Medulla oblongata (tissue), 1 donor: ENCODE measurements around the gene SPTLC2.
A peak's percentile ranks its signal among the peaks of the same experiment; 100 is the strongest.
"Not testable (repeated sequence)": the region's sequence is repeated elsewhere in the genome, so short reads cannot be mapped to it uniquely, and the experiment has no call there.

Experiments used
- DNase-seq: peaks from one replicate; pipeline ENCODE4 v3.0.0-alpha.2; 2015; ENCODE audit errors: extremely low spot score

SPTLC2 gene

DNA sequence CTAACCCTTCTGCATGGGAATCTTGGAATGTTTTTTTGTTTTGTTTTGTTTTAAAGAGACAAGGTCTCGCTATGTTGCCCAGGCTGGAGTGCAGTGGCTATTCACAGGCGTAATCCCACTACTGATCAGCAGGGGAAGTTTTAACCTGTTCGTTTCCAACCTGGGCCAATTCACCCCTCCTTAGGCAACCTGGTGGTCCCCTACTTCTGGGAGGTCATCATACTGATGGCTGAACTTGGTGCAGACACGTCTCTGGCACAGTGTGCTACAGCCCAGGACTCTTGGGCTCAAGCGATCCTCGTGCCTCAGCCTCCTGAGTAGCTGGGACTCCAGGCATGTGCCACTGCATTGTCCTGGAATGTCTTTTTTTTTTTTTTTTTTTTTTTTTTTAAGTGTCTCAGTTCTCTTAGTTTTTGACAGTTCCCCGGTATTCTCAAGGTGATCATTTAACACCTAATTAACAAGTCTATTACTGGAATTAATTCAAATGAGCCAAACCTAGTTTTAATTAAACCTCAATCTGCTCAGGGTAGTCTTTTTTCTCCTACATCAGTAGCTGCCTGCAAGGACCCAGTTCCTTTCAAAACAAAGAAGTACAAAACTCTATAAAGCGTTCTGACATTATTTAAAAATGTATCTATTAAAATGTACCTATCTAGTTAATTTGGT is 68.8 kb downstream of the SPTLC2 start:
- DNase-seq = no peak

DNA sequence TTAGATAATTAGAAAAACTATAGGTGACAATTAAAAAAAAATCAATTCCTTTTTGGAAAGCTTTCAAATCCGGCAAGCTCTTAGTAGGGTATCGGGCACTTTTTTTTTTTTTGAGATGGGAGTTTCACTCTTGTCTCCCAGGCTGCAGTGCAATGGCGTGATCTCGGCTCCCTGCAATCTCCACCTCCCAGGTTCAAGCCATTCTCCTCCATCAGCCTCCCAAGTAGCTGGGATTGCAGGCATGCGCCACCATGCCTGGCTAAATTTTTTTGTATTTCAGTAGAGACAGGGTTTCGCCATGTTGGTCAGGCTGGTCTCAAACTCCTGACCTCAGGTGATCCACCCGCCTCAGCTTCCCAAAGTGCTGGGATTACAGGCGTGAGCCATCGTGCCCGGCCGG is 71.3 kb downstream of the SPTLC2 start:
- DNase-seq = not testable (repeated sequence)

DNA sequence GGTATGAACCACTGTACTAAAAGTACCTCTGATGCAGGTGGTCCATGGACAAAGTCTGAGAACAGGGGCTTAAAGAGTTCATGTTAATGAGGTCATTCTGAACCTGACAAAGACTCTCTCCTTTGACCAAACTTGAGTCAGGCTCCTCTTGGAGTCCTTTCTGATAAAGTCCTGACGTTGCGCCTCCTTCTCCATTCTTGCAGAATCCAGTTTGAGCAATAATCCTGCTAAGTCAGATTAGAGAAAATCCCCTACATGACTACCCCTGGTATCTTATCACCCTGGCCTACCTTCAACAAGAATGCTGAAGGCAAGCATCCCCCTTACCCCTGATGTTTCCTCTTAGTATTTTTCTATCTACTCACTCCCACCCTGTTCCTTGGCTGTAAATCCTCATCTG is 71.9 kb downstream of the SPTLC2 start:
- DNase-seq = no peak

DNA sequence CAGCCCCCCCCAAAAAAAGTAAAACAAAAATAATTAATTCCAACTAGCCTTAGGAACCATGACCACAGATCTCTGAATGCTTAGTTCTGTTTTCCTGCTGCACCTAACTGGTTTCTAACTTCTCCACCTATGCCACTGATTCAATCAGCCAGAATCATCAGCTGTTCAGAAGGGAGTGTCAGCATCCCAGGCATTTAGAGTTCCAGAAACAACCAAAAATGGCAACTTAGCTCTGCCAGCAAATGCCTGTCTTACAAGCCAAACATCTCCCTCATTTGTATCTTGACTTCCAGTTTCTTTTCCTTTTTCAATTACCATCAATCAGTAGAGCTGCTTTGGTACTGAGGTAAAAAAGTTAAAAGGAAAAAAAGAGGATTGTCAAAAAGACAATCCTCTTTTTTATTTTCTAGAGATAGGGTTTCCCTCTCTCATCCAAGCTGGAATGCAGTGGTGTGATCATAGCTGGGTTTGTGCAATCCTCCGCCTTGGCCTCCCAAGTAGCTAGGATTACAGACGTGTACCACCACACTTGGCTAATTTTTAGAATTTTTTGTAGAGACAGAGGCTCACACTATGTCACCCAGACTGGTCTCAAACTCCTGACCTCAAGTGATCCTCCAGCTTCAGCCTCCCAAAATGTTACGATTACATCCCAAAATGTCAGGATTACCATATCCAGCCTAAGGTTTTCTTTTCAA is 72.7 kb downstream of the SPTLC2 start:
- no peak for DNase-seq

DNA sequence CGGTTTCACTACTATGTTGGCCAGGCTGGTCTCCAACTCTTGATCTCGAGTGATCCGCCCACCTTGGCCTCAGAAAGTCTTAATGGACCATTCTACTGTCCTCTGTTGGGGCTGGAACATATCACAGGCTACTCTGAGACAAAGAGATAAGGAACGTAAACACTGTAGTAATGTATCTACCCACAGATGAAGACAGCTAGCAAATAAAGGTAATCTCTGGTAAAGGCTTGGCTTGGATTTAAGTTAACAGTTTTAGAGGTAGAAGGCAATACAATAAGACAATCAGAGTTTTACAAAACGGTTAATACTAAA is 73.2 kb downstream of the SPTLC2 start:
- no peak for DNase-seq

DNA sequence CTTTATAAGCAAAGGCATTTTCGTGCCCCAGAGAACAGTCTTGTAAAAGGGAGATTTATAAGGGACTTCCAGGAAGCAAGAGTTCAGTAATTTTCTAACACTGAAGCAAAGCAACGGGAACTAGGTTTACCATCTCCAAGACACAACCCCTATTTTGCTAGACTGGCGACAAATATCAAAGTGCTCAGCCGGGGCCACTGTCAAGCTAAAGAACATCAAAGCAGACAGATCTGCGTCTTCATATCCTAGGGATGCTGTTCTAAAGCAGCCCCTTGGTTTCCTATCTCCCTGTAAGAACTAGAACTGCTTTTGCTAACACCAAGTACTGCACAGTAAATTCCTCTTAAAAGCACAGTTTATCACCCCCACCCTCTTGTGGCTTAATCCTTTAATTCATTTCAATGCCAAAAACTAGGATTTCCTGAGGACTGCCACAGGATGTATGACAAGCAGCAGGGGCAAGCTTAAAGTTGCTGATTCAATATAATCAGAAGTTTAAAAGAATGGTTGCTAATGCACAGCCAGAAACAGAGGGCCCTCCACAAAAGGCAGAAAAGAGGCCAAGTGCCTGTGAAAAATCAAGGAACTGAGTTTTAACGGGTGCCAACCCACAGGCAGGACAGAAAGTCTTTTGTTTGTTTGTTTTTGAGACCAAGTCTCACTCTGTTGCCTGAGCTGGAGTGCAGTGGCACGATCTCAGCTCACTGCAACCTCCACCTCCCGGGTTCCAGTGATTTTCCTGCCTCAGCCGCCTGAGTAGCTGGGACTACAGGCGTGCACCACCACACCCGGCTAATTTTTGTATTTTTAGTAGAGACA is 73.8 kb downstream of the SPTLC2 start:
- peak; percentile 58 for DNase-seq

DNA sequence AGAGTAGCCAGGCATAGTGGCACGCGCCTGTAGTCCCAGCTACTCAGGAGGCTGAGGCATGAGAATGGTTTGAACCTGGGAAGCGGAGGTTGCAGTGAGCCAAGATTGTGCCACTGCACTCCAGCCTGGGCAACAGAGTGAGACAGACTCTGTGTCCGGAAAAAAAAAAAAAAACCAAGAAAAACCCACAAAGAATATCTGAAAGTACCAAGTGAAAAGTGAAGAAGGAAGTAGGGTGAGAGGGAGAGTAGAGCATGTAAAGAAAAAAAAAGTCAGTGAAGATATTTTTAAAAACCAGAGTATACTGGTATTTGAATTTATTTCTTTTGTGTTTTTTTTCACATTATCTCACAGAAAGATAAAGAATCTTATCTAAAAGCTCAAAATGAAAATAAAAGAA is 74.5 kb downstream of the SPTLC2 start:
- DNase-seq = no peak

DNA sequence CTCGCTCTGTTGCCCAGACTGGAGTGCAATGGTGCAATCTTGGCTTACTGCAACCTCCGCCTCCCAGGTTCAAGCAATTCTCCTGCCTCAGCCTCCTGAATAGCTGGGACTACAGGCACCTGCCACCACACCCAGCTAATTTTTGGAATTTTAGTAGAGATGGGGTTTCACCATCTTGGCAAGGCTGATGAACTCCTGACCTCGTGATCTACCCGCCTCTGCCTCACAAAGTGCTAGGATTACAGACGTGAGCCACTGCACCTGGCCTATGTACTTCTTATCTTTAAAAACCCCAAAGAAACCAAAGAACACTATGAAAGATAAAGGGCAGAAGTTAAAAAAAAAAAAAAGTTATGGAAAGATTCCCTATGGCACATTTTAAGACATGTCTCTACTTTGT is 79.5 kb downstream of the SPTLC2 start:
- DNase-seq = not testable (repeated sequence)

DNA sequence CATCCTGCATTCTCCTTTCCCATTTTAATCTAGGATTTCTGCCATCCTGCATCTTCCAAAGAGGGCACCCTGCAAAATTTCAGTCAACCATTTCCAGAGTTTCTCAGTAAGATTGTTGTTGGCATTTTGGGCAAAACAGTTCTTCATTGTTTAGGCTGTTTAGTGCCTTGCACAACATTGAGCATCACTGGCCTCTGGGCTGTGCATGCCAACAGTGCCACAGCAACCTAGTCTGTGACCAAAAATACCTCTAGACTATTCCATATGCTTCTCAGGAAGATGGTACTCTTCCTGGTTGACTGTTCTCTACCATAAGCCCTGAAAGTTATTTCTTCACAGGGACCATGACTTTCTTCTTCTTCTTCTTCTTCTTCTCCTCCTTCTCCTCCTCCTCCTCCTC is 85.4 kb downstream of the SPTLC2 start:
- no peak for DNase-seq

DNA sequence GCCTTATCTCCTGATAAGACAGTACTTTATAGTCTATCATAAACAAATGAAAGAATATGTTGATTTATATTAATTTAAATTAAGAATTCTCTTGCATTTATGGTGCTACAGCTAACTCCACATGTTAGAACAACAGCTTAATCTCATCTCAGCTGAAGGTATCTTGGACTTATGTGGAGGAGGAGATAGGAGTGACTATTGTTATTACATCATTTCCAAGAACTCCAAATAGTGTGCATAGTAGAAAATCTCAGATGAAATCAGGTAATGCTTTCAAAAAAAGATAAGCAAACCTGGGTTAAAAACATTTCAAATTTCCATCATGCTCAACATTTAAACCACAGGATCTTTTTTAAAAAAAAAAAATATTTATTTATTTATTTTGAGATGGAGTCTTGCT is 86.5 kb downstream of the SPTLC2 start:
- DNase-seq = no peak

DNA sequence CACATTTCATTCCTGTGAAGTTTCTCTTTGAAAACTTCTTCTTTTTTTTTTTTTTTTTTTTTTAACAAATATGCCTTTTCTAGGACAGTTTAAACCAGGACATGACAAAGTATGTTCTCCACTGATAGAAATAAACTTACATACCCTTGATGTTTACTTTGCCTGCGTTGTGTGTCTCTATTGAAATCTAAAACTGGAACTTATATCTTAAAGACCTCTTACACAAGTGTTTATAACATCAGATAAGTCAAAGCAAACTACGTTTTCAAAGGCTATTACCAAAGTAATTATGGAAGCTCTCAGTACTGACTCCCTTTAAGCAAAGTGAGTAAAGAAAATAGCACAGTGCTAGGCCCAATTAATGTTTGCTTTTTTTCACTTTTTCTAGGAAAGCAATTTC is 87.2 kb downstream of the SPTLC2 start:
- DNase-seq = no peak

DNA sequence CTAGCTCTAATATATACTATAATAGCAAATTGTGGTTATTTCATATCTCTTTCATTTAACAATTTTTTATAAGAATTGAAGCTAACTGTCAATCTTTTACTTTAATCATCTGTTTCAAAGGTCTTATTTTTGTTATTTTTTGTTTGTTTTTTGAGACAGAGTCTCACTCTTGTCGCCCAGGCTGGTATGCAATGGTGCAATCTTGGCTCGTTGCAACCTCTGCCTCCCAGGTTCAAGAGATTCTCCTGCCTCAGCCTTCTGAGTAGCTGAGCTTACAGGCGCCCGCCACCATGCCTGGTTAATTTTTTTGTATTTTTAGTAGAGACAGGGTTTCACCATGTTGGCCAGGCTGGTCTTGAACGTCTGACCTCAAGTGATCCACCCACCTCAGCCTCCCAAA is 87.7 kb downstream of the SPTLC2 start:
- DNase-seq = not testable (repeated sequence)

DNA sequence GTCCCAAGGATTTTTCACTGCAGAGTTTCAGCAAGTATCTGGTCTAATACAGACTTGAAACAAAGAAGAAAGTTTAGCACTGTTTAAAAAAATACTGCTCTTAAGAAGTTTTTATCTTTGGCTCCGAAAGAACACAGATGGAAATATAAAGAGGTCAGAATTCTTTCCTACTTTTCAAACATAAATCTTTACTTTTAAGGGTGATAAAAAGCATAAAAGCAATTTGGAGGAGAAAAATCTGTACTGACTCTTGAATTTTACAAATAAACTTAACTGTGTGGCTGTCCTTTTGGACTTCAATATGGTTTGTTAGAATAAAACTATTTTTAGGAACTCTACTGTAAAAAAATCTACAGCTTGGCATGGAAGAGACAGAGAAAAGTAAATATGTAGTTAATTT is 90.2 kb downstream of the SPTLC2 start:
- DNase-seq = no peak

DNA sequence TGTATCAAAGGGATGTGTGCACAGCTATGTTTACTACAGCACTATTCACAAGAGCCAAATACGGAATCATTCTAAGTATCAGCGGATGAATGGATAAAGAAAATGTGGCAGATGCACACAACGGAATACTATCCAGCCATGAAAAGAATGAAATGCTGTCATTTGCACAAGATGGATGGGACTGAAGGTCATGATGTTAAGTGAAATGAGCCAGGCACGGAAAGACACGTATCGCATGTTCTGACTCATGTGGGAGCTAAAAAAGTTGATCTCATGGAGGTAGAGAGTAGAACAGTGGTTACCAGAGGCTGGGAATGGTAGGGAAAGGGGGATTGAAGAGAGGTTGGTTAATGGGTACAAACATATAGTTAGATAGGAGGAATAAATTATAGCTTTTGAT is 91.9 kb downstream of the SPTLC2 start:
- no peak for DNase-seq

DNA sequence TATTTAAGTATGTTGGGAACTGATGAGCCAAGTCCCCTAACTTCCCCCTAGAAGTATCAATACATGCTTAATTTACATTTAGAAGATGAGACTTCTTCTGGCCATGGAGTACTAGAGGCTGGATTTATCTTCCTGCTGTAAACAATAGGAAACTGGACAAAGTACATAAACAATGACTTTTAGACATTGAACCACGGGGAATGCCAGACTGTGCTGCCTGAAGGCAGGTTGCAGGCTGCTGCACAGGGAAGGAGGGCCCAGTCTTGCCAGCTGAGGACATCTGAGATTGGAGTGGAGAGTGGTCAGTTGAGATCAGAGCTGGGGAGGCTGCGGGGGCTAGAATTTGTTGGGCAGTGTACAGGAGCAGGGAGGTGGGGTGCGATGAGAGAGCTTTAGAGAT is 93.3 kb downstream of the SPTLC2 start:
- DNase-seq = no peak

DNA sequence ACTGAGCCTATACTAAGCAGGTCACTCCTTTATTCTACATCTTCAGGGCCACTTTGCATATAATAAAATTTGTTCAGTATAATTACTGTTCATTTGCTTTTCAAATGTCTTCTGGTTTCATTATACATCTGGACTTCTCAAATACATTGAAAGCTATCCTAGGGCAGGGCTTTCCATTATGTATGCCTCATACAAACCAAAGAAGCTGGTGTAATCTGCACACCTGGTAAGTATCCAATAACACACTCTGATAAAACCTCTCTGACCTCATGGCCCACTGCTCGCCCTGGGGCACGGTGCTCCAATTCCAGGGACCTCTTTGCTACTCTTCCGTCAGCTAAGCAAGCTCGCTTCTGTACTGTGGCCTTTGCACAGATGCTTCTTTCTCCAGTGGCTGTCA is 95.9 kb downstream of the SPTLC2 start:
- DNase-seq = no peak

DNA sequence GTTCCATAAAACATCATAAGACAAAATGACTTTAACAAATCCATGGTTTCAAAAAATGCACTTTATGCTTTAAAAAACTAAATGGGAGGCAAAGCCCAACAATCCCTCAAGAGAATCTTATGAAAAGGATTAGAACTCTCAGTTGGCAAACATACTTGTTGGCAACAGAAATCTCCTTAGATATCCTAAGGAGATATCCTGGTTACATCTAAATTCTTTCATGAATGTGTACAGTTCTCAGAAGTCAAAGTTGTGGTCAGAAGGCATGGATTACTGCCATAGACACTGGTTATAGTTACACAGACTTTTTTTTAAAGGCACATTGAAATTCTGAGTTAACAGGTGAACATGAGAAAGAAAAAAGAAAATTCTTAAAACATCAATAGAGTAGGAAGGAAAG is 100.3 kb downstream of the SPTLC2 start:
- DNase-seq = no peak

DNA sequence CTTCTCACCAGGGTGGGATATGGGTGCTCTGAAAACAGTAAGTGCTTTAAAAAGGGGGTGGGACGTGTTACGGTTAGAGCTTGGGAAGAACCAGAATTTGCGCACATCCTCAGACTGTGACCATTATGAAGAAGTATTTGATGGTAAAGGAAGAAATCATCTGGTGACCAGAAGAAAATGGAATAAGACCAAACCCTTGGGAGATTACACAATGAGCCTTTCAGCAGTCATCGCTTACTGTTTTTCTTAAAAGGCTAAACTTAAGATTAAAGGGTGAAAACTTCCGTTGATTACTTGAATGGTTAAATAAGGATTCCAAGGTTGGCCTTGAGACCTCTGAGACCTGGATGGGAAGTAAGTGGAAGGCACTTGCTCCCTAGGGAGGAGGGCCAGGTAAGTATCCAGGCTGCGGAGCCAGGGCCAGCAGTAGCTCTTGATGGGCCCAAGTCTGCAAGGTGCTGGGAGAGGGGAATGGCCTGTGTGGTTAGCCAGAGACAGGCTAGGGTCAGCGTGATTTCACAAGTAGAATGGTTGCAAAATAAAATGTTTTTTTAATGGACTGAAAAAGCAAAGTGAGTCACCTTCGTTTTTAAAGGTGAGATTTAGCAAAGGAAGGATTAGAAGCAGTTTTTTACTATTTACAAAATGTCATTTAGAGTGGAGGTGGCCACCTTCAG is 104.8 kb downstream of the SPTLC2 start:
- DNase-seq = no peak

DNA sequence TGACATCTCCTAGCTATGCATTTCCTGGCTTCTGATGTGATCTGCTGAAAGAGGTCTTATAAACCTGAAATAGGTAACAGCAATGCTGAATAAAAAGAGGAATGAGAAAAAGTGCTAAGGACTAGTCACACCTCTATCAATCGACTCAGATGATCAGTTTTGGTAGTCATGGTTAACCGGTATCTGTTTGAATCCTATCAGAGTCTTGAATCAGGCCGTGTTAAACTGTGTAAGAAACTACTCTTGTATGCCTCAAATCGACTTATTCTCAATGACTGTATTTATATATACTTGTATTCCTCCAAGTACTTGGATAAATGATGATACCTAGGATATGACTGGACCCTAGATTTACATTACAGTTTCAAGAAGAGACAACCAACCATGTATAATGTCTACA is 107.1 kb downstream of the SPTLC2 start:
- DNase-seq = no peak

DNA sequence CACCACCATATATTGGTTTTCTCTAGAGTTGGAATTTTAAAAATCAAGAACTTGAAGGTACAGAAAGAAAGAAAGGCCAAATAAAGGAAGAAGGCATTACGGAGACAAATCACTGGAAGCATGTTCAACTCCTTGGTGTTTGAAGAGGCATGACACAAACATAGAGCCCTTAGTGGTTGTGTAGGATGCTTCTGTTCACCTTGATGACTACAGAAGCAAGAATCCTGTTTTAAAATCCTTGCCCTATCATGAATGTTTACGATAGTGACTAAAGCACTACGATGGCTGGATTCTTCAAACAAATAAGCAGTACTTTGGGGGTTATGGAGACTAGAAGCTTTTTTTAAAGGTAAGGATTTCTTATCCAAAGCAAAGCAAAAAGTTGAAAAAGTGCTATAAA is 107.6 kb downstream of the SPTLC2 start:
- no peak for DNase-seq

DNA sequence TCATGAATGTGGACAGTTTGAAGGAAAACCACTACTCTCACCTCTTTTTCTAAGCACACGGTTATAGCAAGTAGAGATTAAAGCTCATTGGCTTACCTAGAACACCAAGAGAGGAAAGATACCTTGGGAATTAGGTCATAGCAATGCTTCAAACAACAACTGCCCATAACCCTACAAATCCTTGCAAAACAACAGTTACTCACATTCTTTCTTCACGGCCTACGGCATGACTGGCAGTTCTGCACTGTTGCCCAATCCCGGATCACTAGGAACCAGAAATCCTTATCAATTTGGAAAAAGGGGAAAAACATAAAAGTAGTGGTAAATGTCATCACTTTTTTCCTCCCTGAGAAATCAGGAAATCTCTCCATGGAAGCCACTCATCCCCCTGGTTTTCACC is 108.2 kb downstream of the SPTLC2 start:
- no peak for DNase-seq

DNA sequence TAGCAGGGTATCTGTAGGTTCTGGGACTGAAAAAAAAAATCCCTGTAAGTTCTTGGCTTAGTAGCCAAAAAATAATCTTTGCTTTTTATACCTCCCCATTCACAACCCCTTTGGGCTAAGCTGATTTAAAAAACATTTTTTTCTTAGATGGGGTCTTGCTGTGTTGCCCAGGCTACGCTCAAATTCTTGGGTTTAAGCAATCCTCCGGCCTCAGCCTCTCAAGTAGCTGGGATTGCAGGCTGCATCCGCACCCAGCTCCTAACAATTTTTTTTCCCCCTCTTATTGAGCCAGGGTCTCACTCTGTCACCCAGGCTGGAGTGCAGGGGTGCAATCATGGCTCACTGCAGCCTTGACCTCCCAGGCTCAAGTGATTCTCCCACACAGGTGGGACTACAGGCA is 108.7 kb downstream of the SPTLC2 start:
- DNase-seq = no peak

DNA sequence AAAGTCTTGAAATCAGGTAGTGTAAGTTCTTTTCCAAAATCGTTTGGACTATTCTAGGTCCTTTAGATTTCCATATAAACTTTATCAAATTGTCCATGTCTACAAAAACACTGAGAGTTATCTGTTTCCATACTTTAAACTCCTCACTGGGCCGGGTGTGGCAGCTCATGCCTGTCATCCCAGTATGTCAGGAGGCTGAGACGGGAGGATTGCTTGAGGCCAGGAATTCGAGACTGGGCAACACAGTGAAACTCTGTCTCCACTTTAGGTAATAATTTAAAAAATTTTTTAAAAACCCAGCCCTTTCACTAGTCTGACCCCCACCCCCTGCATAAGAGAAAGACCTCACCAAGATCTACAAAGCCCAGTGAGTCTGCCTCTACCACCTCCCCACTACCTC is 111.4 kb downstream of the SPTLC2 start:
- DNase-seq = no peak
